Measurements from ENCODE around the gene DOCK1.

Gene DOCK1

GRCh38 chr10:127102176-127102575, 196.9 kb downstream of the DOCK1 start:
- DNase-seq (ENCODE audit: low read depth in 2 of 2), result no peak
- TF ChIP-seq CTCF (IDR thresholded peaks at IDR 0.05; ENCODE audit: low read depth, low read length), result no peak
- no peak overlapping the region for H3K4me3 ChIP-seq (replicated peaks in 1 of 2; ENCODE audit: low read depth in 2 of 2, low read length in 2 of 2)

GRCh38 chr10:127115100-127115499, 209.9 kb downstream of the DOCK1 start:
- H3K4me3 ChIP-seq (replicated peaks in 1 of 2; ENCODE audit: low read depth in 2 of 2, low read length in 2 of 2), result no peak overlapping the region
- no peak for DNase-seq (ENCODE audit: low read depth in 2 of 2)
- TF ChIP-seq CTCF (IDR thresholded peaks at IDR 0.05; ENCODE audit: low read depth, low read length), result no peak

- peak; percentile 57 to 67 for DNase-seq (ENCODE audit: low read depth in 2 of 2)
- H3K4me3 ChIP-seq (replicated peaks in 1 of 2; ENCODE audit: low read depth in 2 of 2, low read length in 2 of 2), result no peak overlapping the region
- no peak for TF ChIP-seq CTCF (IDR thresholded peaks at IDR 0.05; ENCODE audit: low read depth, low read length)
Measured at GRCh38 chr10:127117125-127117524, 211.9 kb downstream of the DOCK1 start.

- DNase-seq (ENCODE audit: low read depth in 2 of 2), result no peak
- TF ChIP-seq CTCF (IDR thresholded peaks at IDR 0.05; ENCODE audit: low read depth, low read length), result no peak
- H3K4me3 ChIP-seq (replicated peaks in 1 of 2; ENCODE audit: low read depth in 2 of 2, low read length in 2 of 2), result no peak overlapping the region
Measured at GRCh38 chr10:127118034-127118433, 212.8 kb downstream of the DOCK1 start.

- DNase-seq (ENCODE audit: low read depth in 2 of 2), result no peak
- TF ChIP-seq CTCF (IDR thresholded peaks at IDR 0.05; ENCODE audit: low read depth, low read length), result no peak
- no peak overlapping the region for H3K4me3 ChIP-seq (replicated peaks in 1 of 2; ENCODE audit: low read depth in 2 of 2, low read length in 2 of 2)
Measured at GRCh38 chr10:127119936-127120335, 214.7 kb downstream of the DOCK1 start.

- DNase-seq (ENCODE audit: low read depth in 2 of 2), result no peak
- no peak for TF ChIP-seq CTCF (IDR thresholded peaks at IDR 0.05; ENCODE audit: low read depth, low read length)
- no peak overlapping the region for H3K4me3 ChIP-seq (replicated peaks in 1 of 2; ENCODE audit: low read depth in 2 of 2, low read length in 2 of 2)
Measured at GRCh38 chr10:127122831-127123230, 217.6 kb downstream of the DOCK1 start.

GRCh38 chr10:127123626-127124025, 218.4 kb downstream of the DOCK1 start:
- DNase-seq (ENCODE audit: low read depth in 2 of 2), result peak; percentile 11 to 20
- no peak overlapping the region for H3K4me3 ChIP-seq (replicated peaks in 1 of 2; ENCODE audit: low read depth in 2 of 2, low read length in 2 of 2)
- no peak for TF ChIP-seq CTCF (IDR thresholded peaks at IDR 0.05; ENCODE audit: low read depth, low read length)
